Gastrocnemius medialis (tissue), 4 donors: ENCODE data around the gene PBX3. TPM values are rescaled to one million over a fixed set of nuclear protein-coding genes. Genes with fewer than 3 reads are reported as not detected.

Source experiments
- ATAC-seq, 2 donors: fragments of 150-250 bp; one replicate each; pipeline ENCODE4 v1.9.1; 2016
- DNase-seq, 2 donors: peaks; one replicate each; pipeline ENCODE4 v3.0.0-alpha.2; 2019
- H3K27ac ChIP-seq, 4 donors: fragments of 200-600 bp; sonication (generic); 1 replicate in 1 of 4; 2 replicates in 3 of 4; pipeline ENCODE4 v1.5.1; 2016 to 2018; ENCODE audit warnings: mild to moderate bottlenecking in 2 of 4, moderate library complexity in 1 of 4
- H3K27me3 ChIP-seq, 3 donors: fragments of 200-600 bp; sonication (generic) in 2 of 3; 1 replicate in 1 of 3; 2 replicates in 2 of 3; pipeline versions ENCODE4 v1.5.1 to v1.6.0; 2016 to 2019; ENCODE audit warnings: mild to moderate bottlenecking in 1 of 3, moderate library complexity in 1 of 3
- H3K36me3 ChIP-seq, 2 donors: fragments of 200-600 bp; sonication (generic) in 1 of 2; one replicate each; pipeline ENCODE4 v1.5.1; 2017 to 2018
- H3K4me1 ChIP-seq, 2 donors: fragments of 200-600 bp; sonication (generic) in 1 of 2; one replicate each; pipeline ENCODE4 v1.5.1; 2016 to 2017; ENCODE audit warnings: mild to moderate bottlenecking in 2 of 2
- H3K4me3 ChIP-seq, 4 donors: fragments of 200-600 bp; sonication (generic) in 3 of 4; 1 replicate in 1 of 4; 2 replicates in 3 of 4; pipeline ENCODE4 v1.5.1; 2016 to 2019; ENCODE audit warnings: mild to moderate bottlenecking in 2 of 4
- H3K9me3 ChIP-seq, 3 donors: fragments of 200-600 bp; sonication (generic) in 2 of 3; 1 replicate in 1 of 3; 2 replicates in 2 of 3; pipeline ENCODE4 v1.5.1; 2016 to 2019
- CTCF ChIP-seq, 5 experiments: fragments of 450-650 bp in 3 of 5; fragments of 200-600 bp in 2 of 5; sonication (generic) in 2 of 5; IDR thresholded peaks in 4 of 5; conservative IDR thresholded peaks in 1 of 5; 1 replicate in 4 of 5; 2 replicates in 1 of 5; pipeline ENCODE4 v1.5.1; 2016 to 2019; ENCODE audit warnings: antibody characterized with exemption in 5 of 5, mild to moderate bottlenecking in 3 of 5, moderate library complexity in 3 of 5
- POLR2A ChIP-seq, 2 donors: fragments of 450-650 bp; IDR thresholded peaks; one replicate each; pipeline ENCODE4 v1.6.1; 2017; ENCODE audit warnings: antibody characterized with exemption in 2 of 2, mild to moderate bottlenecking in 2 of 2, moderate library complexity in 2 of 2
- in situ Hi-C, 4 donors: fragments of 200-750 bp; cut with MboI; loops; one replicate each; pipeline versions ENCODE4 v1.15.0 to v1.8.0; 2017; ENCODE audit warnings: low sequenced_read_pairs in 4 of 4
- intact Hi-C: fragments of 100-400 bp; cut with DNase I; formaldehyde crosslinking; loops from one replicate; pipeline ENCODE4 v1.15.1; 2023; ENCODE audit warnings: low total_unique reads
- total RNA-seq, 4 donors: library from RNA; depleted of rRNA; stranded (reverse); fragments of >200 nt; gene quantifications; one replicate each; pipeline versions ENCODE4 v1.1.0 to v1.2.3, GENCODE V29; 2016

PBX3 gene
- total RNA-seq, 4 donors from 2014 or later = 6.6 to 31.0 (median 9.6) TPM

GRCh38 chr9:125829743-125830142, 82.6 kb downstream of the PBX3 start:
- intact Hi-C loops = no loop called here

DNA sequence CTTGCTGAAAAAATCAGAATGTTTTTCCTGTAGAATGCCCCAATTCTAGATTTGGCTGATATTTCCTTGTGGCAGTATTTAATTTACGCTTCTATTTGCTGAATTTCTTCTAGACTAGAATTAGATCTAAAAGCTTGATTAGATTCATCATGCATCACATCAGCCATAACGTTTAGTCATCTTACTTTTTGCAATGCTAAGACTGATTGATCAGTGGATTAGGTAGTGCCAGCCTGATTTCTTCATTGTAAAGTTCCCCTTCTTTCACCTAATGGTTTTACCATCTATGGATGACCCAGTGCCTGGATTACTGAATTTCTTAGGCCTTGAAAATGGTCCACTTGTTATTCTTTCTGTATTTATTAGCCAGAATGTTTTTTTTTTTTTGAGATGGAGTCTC, 83.9 kb downstream of the PBX3 start:
- H3K36me3 ChIP-seq = no peaks in the 10 kb centered on the region
- TF ChIP-seq POLR2A (IDR thresholded peaks at IDR 0.05) = no peak
- TF ChIP-seq CTCF (IDR thresholded peaks at IDR 0.05 in 4 of 5, conservative IDR thresholded peaks at IDR 0.05 in 1 of 5) = no peak
- H3K4me1 ChIP-seq = no peaks in the 10 kb centered on the region
- ATAC-seq = no peak
- no peak for DNase-seq
- intact Hi-C loops (no loop called here), in situ Hi-C loops (no loop called here)
- H3K27me3 ChIP-seq = no peaks in the 10 kb centered on the region
- H3K27ac ChIP-seq = no peak overlapping the region
- no peaks in the 10 kb centered on the region for H3K9me3 ChIP-seq
- H3K4me3 ChIP-seq = no peak overlapping the region

More at GRCh38 chr9:125829743-125830142, 82.6 kb downstream of the PBX3 start:
- in situ Hi-C loops = no loop called here
- H3K27ac ChIP-seq = no peak overlapping the region
- no peaks in the 10 kb centered on the region for H3K27me3 ChIP-seq
- ATAC-seq (no peak), DNase-seq (no peak)
- no peaks in the 10 kb centered on the region for H3K4me1 ChIP-seq
- no peaks in the 10 kb centered on the region for H3K36me3 ChIP-seq
- TF ChIP-seq CTCF (IDR thresholded peaks at IDR 0.05 in 4 of 5, conservative IDR thresholded peaks at IDR 0.05 in 1 of 5) = no peak
- H3K4me3 ChIP-seq = peak overlapping the region; percentile 15 to 44 (median 32)
- H3K9me3 ChIP-seq = no peaks in the 10 kb centered on the region

- in situ Hi-C loops (no loop called here), intact Hi-C loops (no loop called here)
- no peaks in the 10 kb centered on the region for H3K4me1 ChIP-seq
- ATAC-seq (no peak), DNase-seq (no peak)
- H3K9me3 ChIP-seq = no peaks in the 10 kb centered on the region
- no peaks in the 10 kb centered on the region for H3K36me3 ChIP-seq
- no peak overlapping the region for H3K4me3 ChIP-seq
- no peaks in the 10 kb centered on the region for H3K27me3 ChIP-seq
- no peak for TF ChIP-seq CTCF (IDR thresholded peaks at IDR 0.05 in 4 of 5, conservative IDR thresholded peaks at IDR 0.05 in 1 of 5)
- TF ChIP-seq POLR2A (IDR thresholded peaks at IDR 0.05) = no peak
- no peak overlapping the region for H3K27ac ChIP-seq
These were observed 84.4 kb downstream of the PBX3 start for GRCh38 chr9:125831616-125832015.

DNA sequence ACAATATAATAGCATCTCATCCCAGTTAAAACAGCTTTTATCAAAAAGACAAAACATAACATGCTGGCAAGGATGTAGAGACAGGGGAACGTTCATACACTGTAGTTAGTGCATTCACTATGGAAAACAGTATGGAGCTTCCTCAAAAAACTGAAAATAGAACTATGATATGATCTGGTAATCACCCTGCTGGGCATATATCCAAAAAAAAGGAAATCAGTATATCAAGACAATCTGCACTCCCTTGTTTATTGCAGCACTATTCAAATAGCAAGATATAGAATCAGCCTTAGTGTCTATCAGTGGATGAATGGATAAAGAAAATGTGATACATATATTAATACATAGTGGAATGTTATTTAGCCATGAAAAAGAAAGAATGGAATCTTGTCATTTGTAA, 88.5 kb downstream of the PBX3 start:
- Histone ChIP-seq H3K27ac (no peak overlapping the region), H3K9me3 (no peaks in the 10 kb centered on the region), H3K36me3 (no peaks in the 10 kb centered on the region), H3K4me1 (no peaks in the 10 kb centered on the region), H3K4me3 (no peak overlapping the region), H3K27me3 (no peaks in the 10 kb centered on the region)
- DNase-seq (no peak), ATAC-seq (no peak)
- in situ Hi-C loops (no loop called here), intact Hi-C loops (no loop called here)
- TF ChIP-seq POLR2A (IDR thresholded peaks at IDR 0.05) (no peak), CTCF (IDR thresholded peaks at IDR 0.05 in 4 of 5, conservative IDR thresholded peaks at IDR 0.05 in 1 of 5) (no peak)

DNA sequence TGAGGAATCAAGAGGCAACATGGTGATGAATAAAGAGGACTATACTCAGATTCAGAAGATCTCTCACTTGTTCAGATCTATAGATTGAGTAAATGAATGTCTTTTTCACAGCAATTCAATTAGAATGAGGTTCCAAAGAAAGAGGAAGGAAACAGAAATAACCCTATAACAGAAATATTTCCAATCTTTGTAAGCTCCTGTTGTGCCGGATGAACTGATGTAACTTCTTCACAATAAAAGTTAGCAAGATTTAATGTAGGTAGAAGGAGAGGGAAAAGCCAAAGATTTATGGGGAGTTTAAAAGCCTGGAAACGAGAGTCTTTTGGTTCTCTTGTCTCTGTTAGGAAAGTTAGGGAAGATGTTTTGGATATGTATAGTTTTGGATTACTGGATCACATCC, 92.1 kb downstream of the PBX3 start:
- Histone ChIP-seq H3K36me3 (no peaks in the 10 kb centered on the region), H3K27me3 (no peaks in the 10 kb centered on the region), H3K27ac (no peak overlapping the region), H3K4me3 (no peak overlapping the region), H3K9me3 (no peaks in the 10 kb centered on the region), H3K4me1 (no peaks in the 10 kb centered on the region)
- intact Hi-C loops = no loop called here
- DNase-seq (no peak), ATAC-seq (no peak)
- TF ChIP-seq POLR2A (IDR thresholded peaks at IDR 0.05) (no peak), CTCF (IDR thresholded peaks at IDR 0.05 in 4 of 5, conservative IDR thresholded peaks at IDR 0.05 in 1 of 5) (no peak)
- in situ Hi-C loops = no loop called here
